CD4-positive, alpha-beta T cell treated with Interleukin-10 for 1 hour (primary cell): ENCODE results near the gene HSPA12A.

Source experiments
- DNase-seq: peaks from one replicate; pipeline ENCODE4 v3.0.0-alpha.2; 2020

HSPA12A gene

DNA sequence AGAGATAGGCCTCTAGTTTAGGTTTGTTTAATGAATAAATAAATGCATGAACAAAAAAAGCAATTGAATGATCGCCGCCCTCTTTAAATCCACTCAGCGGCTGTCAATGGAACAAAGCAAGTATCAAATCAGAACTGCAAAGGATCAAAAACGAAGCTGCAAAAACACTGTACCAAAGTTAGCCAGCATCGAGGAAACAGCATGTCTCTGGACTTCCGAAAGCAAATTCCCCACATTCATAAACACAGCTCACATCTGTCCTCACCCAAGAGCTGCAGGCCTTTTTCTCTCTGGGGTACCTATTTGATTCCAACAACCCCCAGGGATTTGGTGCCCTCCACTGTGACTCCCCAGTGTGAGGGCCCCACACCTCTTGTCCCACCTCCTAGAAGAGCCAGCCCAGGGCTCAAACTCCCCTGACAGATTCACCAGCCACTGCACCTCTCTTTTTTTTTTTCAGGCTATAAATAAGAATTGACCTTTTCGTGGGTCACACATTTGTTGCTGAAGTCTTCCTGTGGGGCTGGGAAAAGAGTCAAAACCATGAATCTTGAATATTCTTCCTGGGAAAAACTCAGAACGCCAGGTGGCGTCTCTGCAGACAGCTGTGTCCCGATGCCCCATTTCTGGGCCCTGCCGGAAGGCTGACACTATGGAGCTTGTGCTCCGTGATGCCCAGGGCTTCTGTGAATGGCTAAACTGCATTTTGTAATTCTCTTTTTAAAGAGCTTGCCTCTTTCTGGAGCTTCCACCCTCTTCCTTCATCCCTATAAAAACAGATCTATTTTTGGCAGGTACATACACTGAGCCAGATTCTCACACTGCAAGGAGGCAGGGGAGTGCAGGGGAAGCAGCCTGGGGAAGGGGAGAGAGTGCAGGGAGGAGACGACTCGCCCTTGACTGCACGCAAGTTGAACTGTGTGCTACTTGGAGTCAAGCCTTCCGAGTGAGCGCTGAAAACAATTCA lies 51.7 kb downstream of the HSPA12A start:
- no peak for DNase-seq

DNA sequence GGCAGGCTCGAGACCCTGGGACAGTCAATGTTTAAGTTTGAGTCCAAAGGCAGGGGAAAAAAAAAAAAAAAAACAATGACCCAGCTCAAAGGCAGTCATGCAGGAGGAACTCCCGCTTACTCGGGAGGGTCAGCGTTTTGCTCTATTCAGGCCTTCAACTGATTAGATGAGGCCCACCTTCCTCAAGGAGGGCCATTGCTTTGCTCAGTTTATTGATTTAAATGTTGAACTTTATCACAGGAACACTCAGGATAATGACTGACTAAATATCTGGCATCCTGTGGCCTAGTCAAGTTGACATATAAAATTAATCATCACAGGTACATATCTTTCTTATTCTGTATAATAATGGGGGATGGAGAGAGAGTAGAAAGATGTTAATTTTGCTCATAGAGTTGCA lies 52.6 kb downstream of the HSPA12A start:
- DNase-seq, result no peak

DNA sequence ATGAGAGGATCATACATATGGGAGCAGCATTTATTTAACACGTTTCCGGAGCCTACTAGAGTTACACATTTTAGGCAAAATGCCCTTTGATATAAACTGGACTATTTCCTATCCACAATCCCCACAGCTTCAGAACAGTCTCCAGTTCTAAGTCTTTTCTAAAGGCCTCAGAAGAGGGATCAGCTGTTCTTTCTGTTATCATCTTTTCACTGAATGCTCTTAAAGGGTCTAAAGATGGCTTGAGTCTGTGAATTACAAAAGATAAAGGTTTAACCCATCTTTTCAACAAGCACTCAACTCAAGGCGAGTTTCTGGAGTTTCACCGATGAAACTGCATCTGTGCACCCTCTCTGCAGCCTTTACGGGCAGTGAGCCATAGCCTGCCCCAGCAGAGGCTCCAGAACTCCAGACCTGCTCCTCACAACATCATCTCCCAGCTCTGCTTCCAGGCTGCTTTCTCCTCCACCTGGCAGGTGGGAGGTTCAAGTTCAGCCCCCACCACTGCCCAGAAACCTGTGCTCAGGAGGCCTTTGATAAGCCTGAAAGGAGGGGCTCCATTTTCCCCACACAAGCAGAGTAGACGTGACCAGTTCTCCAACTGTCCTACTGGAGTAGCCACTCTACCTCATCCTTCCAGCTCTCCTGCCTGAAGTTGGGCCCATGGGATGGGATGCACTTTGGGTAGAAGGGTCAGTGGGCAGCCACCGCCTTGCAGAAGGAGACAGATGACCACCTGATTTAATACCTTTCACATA lies 53.4 kb downstream of the HSPA12A start:
- DNase-seq, result no peak

DNA sequence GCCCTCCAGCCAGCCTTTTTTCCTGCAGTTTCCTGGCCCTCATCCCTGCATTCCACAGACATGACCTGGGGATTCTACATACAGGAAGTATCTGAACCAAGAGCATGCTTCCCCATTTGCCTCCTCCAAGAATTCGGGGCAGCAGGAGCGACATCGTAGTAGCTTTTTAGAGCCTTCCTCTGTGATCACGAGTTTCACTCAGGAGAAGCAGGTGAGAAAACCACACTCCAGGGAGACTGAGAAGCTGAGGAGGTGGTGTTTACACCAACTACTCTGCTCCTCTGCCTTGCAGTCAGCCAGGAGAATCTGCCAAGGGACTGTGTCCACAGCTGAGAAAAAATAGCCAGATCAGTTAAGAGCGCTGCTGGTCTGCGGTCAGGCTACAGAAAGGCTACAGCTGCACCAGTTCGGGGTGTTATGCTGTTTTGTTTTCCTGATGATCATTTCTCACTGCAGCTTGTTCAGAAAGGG lies 54.1 kb downstream of the HSPA12A start:
- no peak for DNase-seq

DNA sequence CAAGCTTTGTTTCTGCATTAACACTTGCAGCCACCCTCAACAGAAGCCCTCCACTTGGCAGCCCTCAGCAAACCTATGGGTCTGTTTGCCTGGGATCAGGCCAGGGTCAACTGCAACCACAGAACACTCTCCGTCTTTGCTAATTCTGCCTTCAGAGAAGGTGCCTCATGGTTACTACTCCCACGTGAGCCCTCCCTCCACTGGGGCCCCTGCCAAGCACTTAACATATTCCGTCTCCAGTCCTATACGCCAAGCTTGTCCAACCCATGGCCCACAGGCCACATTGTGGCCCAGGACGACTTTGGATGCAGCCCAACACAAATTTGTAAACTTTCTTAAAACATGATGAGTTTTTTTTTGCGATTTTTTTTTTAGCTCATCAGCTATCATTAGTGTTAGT lies 54.7 kb downstream of the HSPA12A start:
- DNase-seq, result no peak

DNA sequence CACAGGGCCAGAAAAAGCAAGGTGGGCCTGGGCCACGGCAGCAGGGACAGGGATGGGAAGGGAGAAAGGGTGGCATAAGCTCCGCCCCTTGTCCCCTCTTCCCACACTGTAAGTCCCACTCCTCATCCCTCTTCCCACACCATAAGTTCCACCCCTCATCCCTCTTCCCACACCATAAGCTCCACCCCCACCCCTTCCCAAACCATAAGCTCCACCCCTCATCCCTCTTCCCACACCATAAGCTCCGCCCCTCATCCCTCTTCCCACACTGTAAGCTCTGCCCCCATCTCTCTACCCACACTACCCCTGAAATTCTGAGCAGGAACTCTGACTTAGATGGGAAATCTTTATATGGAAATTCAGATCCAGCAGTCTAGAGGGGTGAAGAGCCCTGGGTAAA lies 55.7 kb downstream of the HSPA12A start:
- no peak for DNase-seq

DNA sequence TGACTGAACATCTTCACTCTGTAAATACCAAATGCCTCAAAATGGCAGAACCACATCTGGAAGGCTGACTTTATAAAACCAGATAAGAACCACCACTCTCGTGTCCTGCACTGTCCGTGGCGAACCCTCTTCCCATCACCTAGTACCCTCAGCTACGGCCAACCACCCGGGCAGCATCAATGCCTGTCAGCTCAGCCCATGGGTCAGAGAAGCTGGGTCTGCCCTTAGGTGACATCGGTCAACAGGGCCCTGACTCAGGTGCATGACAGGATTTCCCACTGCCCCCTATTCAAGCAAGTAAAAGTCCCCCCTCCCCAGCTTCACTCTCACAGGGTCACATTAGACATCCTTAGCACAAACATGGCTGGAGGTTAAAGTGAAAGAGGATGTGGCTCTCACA lies 56.6 kb downstream of the HSPA12A start:
- DNase-seq, result no peak

DNA sequence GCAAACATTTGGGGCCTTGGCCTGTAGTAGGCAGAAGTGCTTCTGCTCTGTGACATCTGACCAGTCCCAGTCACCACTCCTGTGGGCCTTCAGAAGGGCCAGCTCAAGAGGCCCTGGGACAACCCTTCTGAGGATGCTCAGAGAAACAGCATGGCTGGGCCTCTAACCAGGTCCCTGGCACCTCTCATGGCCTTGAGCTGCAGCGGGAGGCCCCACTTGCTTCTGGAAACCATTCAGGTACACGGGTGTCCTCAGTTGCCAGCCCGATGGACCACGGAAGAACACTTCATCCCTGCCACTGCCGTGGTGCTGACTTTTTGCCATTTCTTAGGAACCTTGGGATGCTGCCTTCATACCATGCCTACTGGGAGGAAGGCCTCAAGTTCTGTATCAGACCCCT lies 57.6 kb downstream of the HSPA12A start:
- DNase-seq, result no peak

DNA sequence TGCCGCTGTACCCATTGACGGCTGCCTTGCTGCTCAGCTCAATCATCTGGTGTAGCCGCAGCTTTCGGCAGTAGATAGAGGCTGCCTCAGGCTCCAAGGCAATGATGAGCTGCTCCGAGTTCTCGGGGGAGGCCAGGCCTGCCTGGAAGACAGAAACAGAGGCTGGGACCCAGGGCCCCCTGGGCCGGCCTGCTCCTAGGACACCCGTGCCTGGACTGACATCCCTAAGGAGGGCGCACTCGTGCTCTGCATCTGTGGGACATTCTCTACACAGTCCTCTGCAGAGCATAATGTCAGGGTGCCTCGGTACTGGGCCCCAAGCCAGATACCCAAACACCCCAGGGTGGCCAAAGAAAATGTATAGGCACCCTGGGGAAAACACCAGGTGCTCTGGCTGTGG lies 58.5 kb downstream of the HSPA12A start:
- no peak for DNase-seq

DNA sequence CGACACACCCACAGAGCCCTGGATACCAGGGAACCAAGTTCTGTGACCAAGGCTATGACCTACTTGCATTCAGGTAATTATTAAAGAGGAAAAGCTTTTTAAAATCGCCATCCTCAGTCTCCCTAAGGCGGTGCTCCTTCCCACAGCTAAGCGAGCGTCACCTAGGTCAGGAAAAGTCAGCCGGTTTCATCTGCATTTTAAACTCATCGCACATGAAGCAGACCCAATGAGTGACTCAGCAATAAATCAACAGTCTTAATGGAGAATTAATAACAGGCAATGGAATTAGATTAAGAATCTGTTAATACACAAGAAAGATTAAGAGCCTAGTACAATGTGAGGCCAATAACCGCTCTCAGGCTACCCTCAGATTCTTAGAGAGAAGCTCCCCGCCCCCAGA lies 59.2 kb downstream of the HSPA12A start:
- no peak for DNase-seq

DNA sequence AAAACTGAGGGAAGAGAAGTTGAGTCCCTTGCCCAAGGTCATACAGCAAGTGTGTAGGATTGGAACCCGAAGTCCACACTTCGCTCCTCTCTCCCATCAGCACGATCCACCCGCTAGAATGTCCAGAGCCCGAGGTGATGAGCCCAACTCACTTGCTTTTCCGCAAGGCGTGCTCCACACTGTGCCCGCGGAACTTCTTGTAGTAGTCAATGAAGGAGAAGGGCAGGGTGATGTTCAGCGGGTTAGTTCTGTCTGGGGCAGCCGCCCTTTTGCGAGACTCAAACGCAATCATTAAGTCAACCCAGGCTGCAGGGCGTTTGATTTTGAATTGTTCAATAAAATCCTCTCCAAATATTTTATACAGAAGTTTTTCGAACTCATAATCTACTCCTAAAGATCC lies 63.0 kb downstream of the HSPA12A start:
- DNase-seq, result no peak

DNA sequence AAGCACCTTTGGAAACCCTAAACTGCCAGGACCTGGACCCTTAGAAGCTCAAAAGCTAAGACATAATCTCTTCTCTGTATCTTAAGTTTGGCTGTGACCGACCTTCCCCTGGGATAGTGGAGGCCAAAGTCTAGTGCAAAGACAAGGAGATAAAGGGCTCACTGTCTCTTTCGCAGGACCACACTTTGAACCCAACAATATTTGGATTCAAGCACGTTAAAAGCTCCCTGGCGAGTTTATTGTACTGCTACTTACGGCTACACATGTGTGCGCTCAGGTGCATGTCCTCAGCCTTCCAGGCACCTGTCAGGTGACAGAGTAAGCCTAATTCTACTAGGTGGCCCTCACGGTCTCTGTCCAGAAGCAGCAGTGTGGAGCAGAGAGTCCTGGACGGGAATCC lies 65.7 kb downstream of the HSPA12A start:
- no peak for DNase-seq

DNA sequence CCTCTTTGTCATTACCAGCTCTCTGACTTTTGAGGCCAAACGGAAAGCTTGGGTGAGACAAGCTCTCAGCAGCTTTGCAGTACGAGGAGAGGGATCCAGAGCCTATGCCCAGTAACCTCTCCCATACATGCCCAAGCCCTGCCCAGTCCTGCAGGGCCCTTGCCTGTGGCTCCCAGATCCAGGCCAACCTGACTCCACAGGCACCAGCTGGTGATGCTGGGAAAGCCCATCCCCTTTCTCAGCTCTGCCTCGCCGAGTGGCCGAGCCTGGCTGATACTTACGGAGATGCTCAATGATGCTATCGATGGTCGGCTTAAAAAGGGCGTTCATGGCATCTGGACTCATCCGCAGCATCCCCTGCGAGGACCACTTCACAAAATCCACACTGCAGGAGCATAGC lies 66.2 kb downstream of the HSPA12A start:
- DNase-seq, result no peak

DNA sequence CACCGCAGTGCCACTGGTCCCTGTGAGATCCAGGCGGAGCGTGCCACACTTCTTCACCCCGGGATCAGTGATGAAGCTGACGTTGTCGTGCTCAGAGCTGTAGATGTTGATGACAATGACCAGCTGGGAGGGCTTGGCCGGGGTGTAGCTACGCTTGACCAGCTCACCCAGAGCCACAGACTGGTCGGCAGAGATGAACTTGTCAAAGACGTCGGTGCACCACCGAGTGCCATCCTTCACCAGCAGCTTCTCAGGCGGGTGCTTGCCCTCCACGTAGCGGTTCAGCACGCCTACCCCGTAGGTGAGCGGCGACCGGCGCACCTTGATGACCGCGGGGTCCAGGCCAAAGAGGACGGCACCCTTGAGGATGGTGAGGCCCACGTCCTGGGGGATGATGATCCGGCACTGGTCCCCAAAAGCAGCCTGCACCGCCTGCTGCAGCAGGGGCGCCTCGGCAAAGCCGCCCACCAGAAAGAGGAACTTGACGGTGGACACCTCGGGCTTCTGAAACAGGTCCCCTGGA lies 67.4 kb downstream of the HSPA12A start:
- DNase-seq, result no peak

DNA sequence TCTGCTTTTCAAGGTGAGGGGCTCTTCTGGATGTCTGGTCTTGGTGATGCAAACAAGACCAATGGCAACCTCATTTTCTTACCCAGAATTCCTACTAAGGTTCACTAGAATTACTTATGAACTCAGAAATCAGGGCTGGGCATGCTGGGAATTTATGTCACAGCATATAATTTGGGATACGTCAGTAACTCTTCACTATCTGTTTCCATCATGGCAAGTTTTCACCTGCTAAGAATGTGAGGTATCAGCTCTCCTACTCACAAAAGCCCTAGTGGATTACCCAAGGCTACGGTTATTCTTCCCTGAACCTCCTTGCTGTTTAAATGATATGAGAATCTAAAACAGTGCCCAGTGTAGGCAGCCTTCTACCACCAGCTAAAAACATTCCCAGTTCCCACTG lies 68.5 kb downstream of the HSPA12A start:
- DNase-seq, result no peak

DNA sequence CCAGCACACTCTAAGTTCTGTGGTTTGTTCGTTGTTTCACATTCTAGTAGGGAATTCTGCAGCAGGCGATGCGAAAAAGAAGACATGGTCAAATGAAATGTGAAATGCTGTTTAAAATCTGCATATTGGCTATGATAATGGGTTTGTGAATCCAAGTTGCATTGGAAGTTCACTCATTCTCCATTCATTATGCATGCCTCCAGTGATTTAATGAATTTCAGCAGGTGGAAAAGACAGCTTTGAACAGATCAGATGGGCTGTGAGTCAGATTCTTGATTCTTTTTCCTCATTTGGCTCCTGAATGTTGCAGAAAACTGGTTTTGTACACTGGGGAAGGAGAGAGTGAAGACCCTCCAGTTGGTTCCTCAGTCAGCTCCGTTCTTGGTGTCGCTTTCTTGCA lies 69.5 kb downstream of the HSPA12A start:
- no peak for DNase-seq

DNA sequence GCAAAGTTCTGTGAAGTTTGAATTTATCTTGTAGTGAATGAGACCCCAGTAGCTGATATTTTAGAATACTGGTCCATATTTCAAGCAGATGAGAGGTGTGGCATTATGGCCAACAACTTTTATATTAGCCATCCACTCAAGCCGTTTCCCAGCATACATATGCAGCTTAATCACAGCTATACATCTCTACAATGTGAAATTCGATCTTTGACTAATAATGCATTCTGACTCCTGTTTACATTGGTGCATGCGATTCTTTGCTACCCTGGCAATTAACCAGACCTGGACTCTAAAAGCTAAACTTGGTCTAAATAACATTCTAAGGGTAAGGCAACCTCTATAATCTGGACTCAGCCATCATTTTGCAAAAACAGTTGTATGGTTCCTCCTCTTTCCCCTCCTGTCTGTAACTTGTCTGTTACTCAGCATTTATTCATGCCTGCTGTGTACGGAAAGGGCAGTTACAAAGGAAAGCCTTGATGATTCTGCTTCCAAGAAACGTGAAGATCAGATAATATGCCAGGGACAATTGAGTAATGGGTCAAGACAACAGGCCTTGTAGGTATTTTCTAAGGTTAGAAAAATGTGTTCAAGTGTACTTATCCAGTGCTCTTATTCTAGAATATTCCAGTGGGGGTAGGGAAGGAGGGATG lies 71.0 kb downstream of the HSPA12A start:
- no peak for DNase-seq

DNA sequence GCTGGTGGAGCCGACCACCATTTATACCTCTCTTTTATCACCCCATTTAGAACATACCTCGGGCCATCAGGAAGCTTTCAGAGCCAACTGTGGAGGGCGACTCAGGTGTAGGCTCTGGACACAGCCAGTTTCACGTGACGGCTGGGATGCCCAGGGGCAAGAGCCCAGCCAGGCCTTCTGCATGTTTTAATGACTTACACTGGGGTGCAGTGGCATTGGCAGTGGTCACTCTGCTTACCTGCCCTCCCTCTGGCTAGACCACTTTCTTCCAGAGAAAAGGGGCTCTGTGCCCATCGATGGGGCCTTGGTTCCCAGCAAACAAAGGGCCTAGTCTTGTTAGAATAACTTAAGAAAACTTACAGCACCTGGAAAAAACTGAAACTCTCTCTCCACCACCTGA lies 71.7 kb downstream of the HSPA12A start:
- DNase-seq, result no peak

DNA sequence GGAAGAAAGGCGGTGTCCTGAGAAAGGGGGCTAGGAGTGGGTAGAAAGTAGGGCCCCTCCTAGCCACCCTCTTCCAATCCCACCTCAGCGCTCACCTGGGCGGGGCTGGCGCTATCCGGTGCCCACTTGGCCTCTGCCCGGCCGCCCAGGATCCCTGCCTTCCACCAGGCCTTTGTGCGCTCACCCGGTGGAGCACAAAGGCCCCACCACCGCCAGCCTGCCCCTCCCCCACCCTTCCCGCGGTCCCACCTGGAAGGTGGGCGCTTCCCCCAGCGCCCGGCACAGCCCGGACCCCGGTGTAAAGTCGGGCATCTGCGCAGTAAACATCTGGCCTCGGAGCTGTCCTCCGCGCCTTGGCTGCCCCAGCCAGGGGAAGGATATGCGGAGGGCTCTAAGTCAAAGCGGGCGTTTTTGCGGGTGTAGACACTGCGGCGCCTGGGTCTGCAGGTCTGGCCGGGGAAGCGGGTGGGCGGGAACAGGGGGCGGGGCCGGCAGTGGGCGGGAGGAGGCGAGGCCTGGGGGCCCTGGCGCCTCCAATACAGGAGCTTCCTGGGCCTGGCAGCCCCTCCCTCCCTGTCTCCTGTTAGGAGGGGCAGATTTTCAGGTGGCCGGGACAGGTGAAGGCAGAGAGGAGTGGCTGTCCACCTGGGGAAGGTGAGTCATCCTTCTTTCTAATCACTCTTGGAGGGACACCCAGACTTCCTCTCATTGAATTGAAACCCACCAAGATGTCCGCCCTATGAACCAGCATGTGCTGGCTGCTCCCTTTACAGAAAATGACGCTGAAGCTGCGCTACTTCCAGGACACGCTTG lies 72.3 kb downstream of the HSPA12A start:
- DNase-seq, result no peak

DNA sequence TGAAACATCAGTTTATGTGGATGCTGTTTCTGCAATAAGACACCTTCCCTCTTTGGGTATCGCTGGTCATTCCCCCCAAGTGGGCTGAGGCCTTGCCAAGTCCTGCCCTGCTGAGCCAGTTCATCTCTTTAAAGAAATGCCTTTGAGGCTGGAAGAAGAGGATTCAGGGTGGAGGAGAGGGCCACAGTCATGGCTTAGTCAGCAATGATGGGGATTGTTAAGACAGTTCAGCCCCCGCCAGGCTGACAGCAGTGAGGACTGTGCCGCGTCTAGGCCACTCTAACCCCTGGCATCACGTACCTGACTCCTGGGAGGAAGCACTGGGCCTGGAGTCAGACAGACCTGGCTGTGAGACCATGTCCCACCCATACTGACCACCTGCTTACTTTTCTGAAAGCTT lies 73.3 kb downstream of the HSPA12A start:
- no peak for DNase-seq

DNA sequence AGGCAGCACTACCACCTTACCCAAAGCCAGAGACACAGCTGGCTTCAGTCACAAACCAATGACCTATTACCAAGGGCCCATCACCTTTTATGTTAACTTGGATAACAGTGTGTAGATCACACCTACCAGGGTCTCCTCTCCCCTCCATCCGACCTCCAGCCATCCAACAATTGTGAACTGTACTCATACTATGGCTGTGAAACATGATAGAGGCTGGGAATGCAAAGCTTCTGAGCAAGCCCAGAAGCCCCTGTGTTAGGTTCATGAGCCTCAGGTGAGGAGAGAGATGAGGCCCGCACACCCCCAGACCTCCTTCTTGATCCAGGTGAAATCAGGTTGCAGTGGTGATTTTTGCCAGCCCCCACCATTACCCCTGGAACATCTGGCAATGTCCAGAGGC lies 73.9 kb downstream of the HSPA12A start:
- DNase-seq, result no peak

DNA sequence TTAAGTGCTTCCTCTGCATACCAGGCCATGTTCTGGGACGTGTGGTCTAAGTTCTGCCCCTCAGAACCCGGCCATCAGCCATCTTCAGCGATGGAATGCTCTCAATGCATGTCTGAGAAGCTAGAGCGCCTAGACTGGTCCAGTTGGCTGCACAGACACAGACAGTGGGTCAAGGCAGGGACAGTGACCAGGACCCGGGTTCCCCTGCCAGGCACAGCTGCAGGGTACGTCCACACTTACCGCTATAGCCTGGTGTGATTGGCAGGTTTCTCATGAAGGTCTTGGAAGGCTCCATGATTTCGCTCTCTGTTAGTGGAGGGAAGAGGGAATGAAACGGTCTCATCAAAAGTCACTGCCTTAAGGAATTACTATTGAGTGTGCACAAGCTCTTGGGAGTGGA lies 74.3 kb downstream of the HSPA12A start:
- DNase-seq, result no peak

DNA sequence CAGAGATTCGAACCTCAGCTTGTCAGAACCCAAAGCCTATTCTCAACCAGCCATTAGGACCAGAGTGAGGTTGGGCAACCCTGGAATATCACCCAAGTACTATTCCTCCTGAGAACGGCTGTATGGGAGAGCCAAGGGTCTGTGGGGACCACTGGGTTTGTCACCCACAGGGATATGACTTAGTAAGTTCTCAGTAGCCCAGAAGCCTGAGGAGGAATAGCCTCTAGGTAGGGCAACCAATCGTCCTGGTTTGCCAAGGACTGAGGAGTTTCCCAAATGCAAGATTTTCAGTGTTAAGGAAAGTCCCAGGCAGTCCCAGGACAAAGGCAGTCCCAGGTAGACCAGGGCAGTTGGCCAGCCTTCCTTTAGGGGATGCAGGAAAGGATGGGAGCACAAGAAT lies 74.9 kb downstream of the HSPA12A start:
- no peak for DNase-seq
